ENCODE data around the gene AP2A2. TPM values are rescaled to one million over a fixed set of nuclear protein-coding genes. Genes with fewer than 3 reads are reported as not detected.

AP2A2 gene
- total and polyA plus RNA-seq, 11 donors: 20.4 to 71.4 (median 36.5) TPM

GRCh38 chr11:1057806-1058205 lies 132.1 kb downstream of the AP2A2 start:
- H3K4me3 ChIP-seq: no peak overlapping the region
- peaks cover 0 to 15% (median 0%) of the 10 kb centered on the region in 12 donors for H3K4me1 ChIP-seq
- H3K9me3 ChIP-seq: peaks cover 0 to 13% (median 2%) of the 10 kb centered on the region in 12 donors
- TF ChIP-seq POLR2A (IDR thresholded peaks at IDR 0.05) (no peak), CTCF (IDR thresholded peaks at IDR 0.05) (no peak)
- H3K36me3 ChIP-seq: no peaks in the 10 kb centered on the region
- WGBS, 4 donors: 84 to 92% (median 85%) methylated on average over 16 of the region's 16 CpGs
- H3K27ac ChIP-seq: no peak overlapping the region
- H3K27me3 ChIP-seq: peaks cover 0 to 31% (median 2%) of the 10 kb centered on the region in 9 donors
- DNase-seq: peak in 1 of 5 donors; percentile 23
- no peak for ATAC-seq
- intact Hi-C loops (cut with DNase I): loop anchor here in 5 of 10 donors (10.0 kb wide), 1 partner anchor 133 kb away; the partner anchor contains the start of gene AP2A2 (in 5 of the 5)

GRCh38 chr11:1059759-1060158 lies 134.1 kb downstream of the AP2A2 start:
- Histone ChIP-seq H3K27me3 (peaks cover 0 to 16% (median 0%) of the 10 kb centered on the region in 9 donors), H3K4me3 (no peak overlapping the region), H3K4me1 (peaks cover 0 to 9% (median 5%) of the 10 kb centered on the region in 12 donors), H3K27ac (no peak overlapping the region), H3K36me3 (no peaks in the 10 kb centered on the region), H3K9me3 (peaks cover 0 to 14% (median 2%) of the 10 kb centered on the region in 12 donors)
- ATAC-seq: no peak
- WGBS, 4 donors: 62 to 70% (median 67%) methylated on average over 15 of the region's 15 CpGs
- peak in 1 of 5 donors; percentile 11 for DNase-seq
- TF ChIP-seq CTCF (IDR thresholded peaks at IDR 0.05): no peak
- no peak for TF ChIP-seq POLR2A (IDR thresholded peaks at IDR 0.05)
- intact Hi-C loops (cut with DNase I): loop anchor here in 5 of 10 donors (10.0 kb wide), 1 partner anchor 135 kb away; the partner anchor contains the start of gene AP2A2 (in 5 of the 5)

GRCh38 chr11:1060410-1060809 lies 134.7 kb downstream of the AP2A2 start:
- ATAC-seq (no peak), DNase-seq (peak in 2 of 5 donors; percentile 14 to 32)
- WGBS, 4 donors: 83 to 89% (median 88%) methylated on average over 16 of the region's 16 CpGs
- no peaks in the 10 kb centered on the region for H3K36me3 ChIP-seq
- H3K9me3 ChIP-seq: peaks cover 0 to 14% (median 2%) of the 10 kb centered on the region in 12 donors
- no peak overlapping the region for H3K27ac ChIP-seq
- peaks cover 0 to 9% (median 5%) of the 10 kb centered on the region in 12 donors for H3K4me1 ChIP-seq
- H3K27me3 ChIP-seq: peaks cover 0 to 10% (median 0%) of the 10 kb centered on the region in 9 donors
- TF ChIP-seq POLR2A (IDR thresholded peaks at IDR 0.05): no peak
- no peak for TF ChIP-seq CTCF (IDR thresholded peaks at IDR 0.05)
- H3K4me3 ChIP-seq: no peak overlapping the region
- intact Hi-C loops (cut with DNase I): no loop called here

- Histone ChIP-seq H3K36me3 (no peaks in the 10 kb centered on the region), H3K9me3 (peaks cover 0 to 14% (median 2%) of the 10 kb centered on the region in 12 donors), H3K27me3 (peaks cover 0 to 4% (median 0%) of the 10 kb centered on the region in 9 donors), H3K4me3 (no peak overlapping the region), H3K4me1 (peaks cover 0 to 9% (median 5%) of the 10 kb centered on the region in 12 donors), H3K27ac (no peak overlapping the region)
- DNase-seq: peak in 1 of 5 donors; percentile 24
- intact Hi-C loops (cut with DNase I): no loop called here
- WGBS, 4 donors: 66 to 72% (median 69%) methylated on average over 18 of the region's 18 CpGs
- peak in 3 of 4 donors; percentile 57 to 85 (median 63) for ATAC-seq
- TF ChIP-seq CTCF (IDR thresholded peaks at IDR 0.05): no peak
- TF ChIP-seq POLR2A (IDR thresholded peaks at IDR 0.05): no peak
Observed at GRCh38 chr11:1060852-1061616, 135.4 kb downstream of the AP2A2 start.
